Esophagus squamous epithelium (tissue), 4 donors: ENCODE results near the gene DAND5.

Experiments
- POLR2A ChIP-seq, 4 donors: fragments of 450-650 bp; IDR thresholded peaks; one replicate each; pipeline ENCODE4 v1.6.1; 2017; ENCODE audit warnings: antibody characterized with exemption in 4 of 4, mild to moderate bottlenecking in 4 of 4, moderate library complexity in 3 of 4
- TF ChIP-seq, protein P1 (sequence below), 6 experiments: fragments of 450-650 bp in 4 of 6; fragments of 200-600 bp in 2 of 6; sonication (generic) in 2 of 6; IDR thresholded peaks; one replicate each; pipeline ENCODE4 v1.5.1; 2016 to 2019; ENCODE audit warnings: antibody characterized with exemption in 6 of 6, mild to moderate bottlenecking in 4 of 6, moderate library complexity in 4 of 6

GRCh38 chr19:13022859-13023636, 53.7 kb downstream of the DAND5 start:
- TF ChIP-seq, protein P1, sequence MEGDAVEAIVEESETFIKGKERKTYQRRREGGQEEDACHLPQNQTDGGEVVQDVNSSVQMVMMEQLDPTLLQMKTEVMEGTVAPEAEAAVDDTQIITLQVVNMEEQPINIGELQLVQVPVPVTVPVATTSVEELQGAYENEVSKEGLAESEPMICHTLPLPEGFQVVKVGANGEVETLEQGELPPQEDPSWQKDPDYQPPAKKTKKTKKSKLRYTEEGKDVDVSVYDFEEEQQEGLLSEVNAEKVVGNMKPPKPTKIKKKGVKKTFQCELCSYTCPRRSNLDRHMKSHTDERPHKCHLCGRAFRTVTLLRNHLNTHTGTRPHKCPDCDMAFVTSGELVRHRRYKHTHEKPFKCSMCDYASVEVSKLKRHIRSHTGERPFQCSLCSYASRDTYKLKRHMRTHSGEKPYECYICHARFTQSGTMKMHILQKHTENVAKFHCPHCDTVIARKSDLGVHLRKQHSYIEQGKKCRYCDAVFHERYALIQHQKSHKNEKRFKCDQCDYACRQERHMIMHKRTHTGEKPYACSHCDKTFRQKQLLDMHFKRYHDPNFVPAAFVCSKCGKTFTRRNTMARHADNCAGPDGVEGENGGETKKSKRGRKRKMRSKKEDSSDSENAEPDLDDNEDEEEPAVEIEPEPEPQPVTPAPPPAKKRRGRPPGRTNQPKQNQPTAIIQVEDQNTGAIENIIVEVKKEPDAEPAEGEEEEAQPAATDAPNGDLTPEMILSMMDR (IDR thresholded peaks at IDR 0.05): peak in 3 of 6 experiments; percentile 15 to 37 (median 23)
- peak in 1 of 4 donors; percentile 30 for TF ChIP-seq POLR2A (IDR thresholded peaks at IDR 0.05)
